D721Med (cell line): ENCODE results near the gene NCAM1.

ENCODE experiments used
- DNase-seq: peaks from one replicate; pipeline ENCODE4 v3.0.0; 2011; ENCODE audit warnings: low spot score; ENCODE audit not compliant: insufficient read length
- FAIRE-seq: peaks from 2 replicates; lab custom pipeline; 2011; peaks lifted over from hg19 to GRCh38; lab: Jason Lieb, UNC
- TF ChIP-seq, protein P1 (sequence below): IDR thresholded peaks from 2 replicates; pipeline ENCODE4 v1.5.1; 2012; ENCODE audit warnings: mild to moderate bottlenecking, control low read depth; ENCODE audit not compliant: insufficient read depth; ENCODE audit errors: missing control alignments

Gene NCAM1

DNA sequence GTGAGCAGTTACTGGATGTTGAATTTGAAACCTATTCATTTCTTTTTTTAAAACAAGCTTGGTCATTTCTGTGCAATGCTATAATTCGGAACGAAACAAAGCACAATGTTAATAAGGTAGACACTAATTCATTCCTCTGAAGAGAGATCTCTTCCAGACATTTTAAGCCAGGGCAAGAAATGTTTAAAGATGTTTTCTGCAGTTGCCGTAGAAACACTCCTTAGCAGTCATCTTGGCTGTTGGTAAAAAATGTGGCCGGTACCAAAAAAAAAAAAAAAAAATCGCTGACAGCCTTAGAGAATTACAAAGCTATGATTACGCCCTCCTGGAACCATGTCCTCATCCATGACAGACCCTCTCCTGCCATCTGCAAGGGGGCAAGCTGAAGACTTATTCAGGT lies 286.7 kb downstream of the NCAM1 start:
- TF ChIP-seq, protein P1, sequence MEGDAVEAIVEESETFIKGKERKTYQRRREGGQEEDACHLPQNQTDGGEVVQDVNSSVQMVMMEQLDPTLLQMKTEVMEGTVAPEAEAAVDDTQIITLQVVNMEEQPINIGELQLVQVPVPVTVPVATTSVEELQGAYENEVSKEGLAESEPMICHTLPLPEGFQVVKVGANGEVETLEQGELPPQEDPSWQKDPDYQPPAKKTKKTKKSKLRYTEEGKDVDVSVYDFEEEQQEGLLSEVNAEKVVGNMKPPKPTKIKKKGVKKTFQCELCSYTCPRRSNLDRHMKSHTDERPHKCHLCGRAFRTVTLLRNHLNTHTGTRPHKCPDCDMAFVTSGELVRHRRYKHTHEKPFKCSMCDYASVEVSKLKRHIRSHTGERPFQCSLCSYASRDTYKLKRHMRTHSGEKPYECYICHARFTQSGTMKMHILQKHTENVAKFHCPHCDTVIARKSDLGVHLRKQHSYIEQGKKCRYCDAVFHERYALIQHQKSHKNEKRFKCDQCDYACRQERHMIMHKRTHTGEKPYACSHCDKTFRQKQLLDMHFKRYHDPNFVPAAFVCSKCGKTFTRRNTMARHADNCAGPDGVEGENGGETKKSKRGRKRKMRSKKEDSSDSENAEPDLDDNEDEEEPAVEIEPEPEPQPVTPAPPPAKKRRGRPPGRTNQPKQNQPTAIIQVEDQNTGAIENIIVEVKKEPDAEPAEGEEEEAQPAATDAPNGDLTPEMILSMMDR = no peak
- no peak for DNase-seq
- no peak for FAIRE-seq

DNA sequence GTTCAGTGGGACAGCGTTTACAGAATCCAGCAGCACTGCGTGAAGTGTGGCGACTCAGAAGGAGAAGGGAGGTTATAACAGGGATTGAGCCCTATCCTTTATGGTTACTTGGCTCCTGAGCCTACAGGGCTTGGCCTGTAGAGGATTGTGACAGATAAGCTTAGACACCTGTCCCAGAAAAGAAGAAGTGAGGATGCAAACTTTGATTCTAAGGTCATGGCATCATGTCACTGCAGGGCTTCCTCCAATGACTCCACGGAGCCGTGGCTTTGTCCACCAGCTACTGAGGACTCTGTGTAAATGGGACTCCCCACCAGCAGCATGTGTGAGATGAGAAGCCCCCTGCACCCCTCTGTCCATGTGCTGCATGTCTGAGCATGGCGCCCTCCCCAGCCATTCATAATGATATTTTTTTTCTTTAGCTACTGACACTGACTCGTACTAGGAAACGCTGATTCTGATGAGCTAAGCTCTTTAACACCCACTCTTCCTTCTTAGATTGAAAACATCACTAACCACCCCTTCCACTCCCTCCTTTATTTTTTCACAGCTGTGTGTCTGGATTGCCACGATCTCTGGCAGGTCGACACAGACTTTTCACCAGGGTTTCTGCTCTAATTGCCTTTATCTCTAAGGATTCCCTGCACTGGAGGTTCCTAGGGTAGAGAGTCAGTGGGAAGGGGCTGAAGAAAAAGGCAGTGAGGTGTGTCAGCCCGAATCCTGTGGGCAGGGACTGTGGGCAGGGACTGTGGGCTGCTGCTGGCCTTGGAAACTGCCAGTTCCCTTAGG lies 287.7 kb downstream of the NCAM1 start:
- DNase-seq = no peak
- no peak for FAIRE-seq
- TF ChIP-seq, protein P1 = no peak

DNA sequence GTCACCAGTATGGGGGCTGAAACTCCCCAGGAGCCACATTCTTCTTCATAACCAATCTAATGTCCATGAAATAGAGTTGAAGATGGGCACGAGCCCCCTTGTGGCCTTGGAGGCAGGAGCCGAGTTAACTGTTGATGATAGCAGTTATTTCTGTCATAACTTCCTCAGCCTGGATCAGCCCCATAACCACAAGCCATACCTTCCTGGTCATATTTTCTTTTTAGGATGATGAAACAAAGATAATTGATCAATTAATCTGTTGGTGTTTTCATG lies 288.2 kb downstream of the NCAM1 start:
- FAIRE-seq = no peak

DNA sequence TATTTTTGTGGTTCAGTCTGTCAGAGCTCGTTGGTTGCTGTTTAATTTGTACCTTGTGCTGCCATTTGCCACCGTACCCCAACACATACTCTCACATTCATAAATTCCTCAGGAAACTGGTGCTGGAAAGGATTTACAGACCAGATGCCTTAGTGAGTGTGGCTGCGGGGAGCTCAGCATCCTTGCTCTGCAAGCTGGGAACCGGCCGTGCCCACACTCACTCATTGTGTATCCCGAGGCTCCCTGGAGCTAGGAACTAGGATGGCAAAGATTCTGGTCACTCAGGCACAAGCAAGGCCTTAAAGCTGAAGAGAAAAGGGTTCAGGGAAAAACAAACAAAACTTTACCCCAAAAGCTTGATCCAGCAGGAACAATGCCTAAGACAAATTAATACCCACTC lies 288.6 kb downstream of the NCAM1 start:
- DNase-seq = no peak
- TF ChIP-seq, protein P1 = no peak
- no peak for FAIRE-seq

More for the DNA sequence above, 288.2 kb downstream of the NCAM1 start:
- TF ChIP-seq, protein P1 = peak; percentile 24
- DNase-seq = no peak

DNA sequence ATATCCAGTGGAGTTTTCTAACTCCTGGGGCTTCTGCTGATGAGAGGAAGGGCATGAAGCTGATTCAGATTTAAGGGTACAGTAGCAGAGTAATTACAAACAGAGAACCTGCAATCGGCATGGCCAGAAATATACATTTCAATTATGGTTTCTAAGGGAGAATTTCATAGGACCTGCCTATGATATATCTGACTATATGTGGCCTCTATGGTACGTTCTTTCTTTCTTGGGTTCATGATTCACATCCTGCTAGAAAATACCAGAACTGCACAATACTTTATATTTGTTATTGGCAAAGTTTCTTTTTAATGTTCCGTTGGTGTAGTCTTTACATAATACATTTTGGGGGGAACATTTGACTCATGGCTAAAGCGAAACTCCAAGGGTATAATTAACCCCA lies 290.1 kb downstream of the NCAM1 start:
- DNase-seq (no peak), FAIRE-seq (no peak)
- TF ChIP-seq, protein P1 = no peak

DNA sequence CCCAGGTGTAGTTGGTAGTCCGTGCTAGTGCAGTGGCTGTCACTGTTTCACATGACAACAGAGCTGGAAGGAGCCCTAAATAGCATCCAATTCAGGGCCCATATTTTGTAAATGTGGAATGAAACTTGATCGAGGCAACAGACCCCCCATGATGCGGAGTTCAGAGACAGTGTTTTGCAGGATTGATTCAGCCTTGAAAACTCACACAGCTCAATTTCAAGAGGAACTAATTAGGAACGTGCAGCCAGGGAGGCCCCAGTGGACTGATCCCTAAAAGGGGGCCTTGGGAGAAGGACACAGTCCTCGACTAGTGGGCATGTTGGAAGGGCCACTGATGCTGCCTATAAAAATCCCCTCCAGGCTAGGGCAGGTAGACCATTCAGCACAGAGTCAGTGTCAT lies 292.2 kb downstream of the NCAM1 start:
- TF ChIP-seq, protein P1 = no peak
- FAIRE-seq (no peak), DNase-seq (no peak)

DNA sequence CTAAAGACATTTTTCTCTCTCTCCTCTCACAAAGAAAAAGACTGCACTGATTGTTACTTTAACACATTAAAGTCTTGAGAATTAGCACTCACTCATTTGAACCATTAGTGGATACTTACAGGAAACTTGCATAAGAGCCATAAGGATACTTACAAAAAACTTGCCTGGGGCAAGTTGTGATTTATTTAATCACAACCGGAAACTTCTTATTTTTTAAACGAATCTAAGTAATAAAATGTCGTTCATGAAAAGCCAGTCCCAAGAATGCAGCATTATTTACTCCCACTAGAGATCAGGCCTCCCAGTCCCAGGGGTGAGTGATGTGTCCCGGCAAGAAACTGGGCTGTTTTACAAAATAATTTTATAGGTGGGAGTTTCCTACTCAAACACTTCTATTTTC lies 293.9 kb downstream of the NCAM1 start:
- FAIRE-seq = no peak
- TF ChIP-seq, protein P1 = no peak
- no peak for DNase-seq
